B cell (primary cell): ENCODE results near the gene CARD10. TPM values are rescaled to one million over a fixed set of nuclear protein-coding genes. Genes with fewer than 3 reads are reported as not detected.

Experiments used
- ATAC-seq: fragments of 200-7000 bp; cut with Tn5 transposase; one replicate; pipeline ENCODE4 v1.10.0; 2021; ENCODE audit warnings: low read depth, mild to moderate bottlenecking, moderate number of reproducible peaks, moderate library complexity
- CTCF ChIA-PET: fragments of 350-600 bp; sonication (Branson Sonifier 250); formaldehyde crosslinking; loops from one replicate; lab custom pipeline; 2021; ENCODE audit warnings: antibody characterized with exemption, inconsistent platforms; lab: Charles Lee
- POLR2A ChIA-PET: fragments of 350-600 bp; sonication (Branson Sonifier 250); formaldehyde crosslinking; loops from one replicate; lab custom pipeline; 2021; ENCODE audit warnings: antibody characterized with exemption; lab: Charles Lee
- DNase-seq: peaks from one replicate; pipeline ENCODE4 v3.0.0; 2013
- H2AFZ ChIP-seq: 2 replicates; pipeline ENCODE4 v1.6.1; 2012; ENCODE audit warnings: mild to moderate bottlenecking, low read depth, low read length; ENCODE audit not compliant: insufficient read depth, poor library complexity, severe bottlenecking
- H3K27ac ChIP-seq, 2 donors: 1 replicate in 1 of 2; 2 replicates in 1 of 2; pipeline ENCODE4 v1.5.1; 2012 to 2013; ENCODE audit warnings: low read length in 2 of 2, mild to moderate bottlenecking in 2 of 2, moderate library complexity in 1 of 2
- H3K27me3 ChIP-seq, 4 experiments: fragments of 200-600 bp in 1 of 4; sonication (generic) in 1 of 4; replicated peaks in 1 of 4; 1 replicate in 2 of 4; 2 replicates in 2 of 4; pipeline versions ENCODE4 v1.6.1 to v1.7.0; 2013 to 2016; ENCODE audit warnings: low read length in 3 of 4, mild to moderate bottlenecking in 2 of 4, mixed read lengths in 1 of 4, moderate library complexity in 1 of 4; ENCODE audit not compliant: insufficient read depth in 4 of 4, control insufficient read depth in 3 of 4; ENCODE audit errors: control extremely low read depth in 1 of 4
- H3K36me3 ChIP-seq, 2 experiments: replicated peaks in 1 of 2; 1 replicate in 1 of 2; 2 replicates in 1 of 2; pipeline versions ENCODE4 v1.6.1 to v1.7.1; 2013; ENCODE audit warnings: low read length in 1 of 2; ENCODE audit not compliant: insufficient read depth in 2 of 2, control insufficient read depth in 1 of 2; ENCODE audit errors: control extremely low read depth in 1 of 2, extremely low read depth in 1 of 2
- H3K4me1 ChIP-seq, 2 donors: fragments of 200-600 bp in 1 of 2; sonication (generic) in 1 of 2; 1 replicate in 1 of 2; 2 replicates in 1 of 2; pipeline versions ENCODE4 v1.5.1 to v1.6.1; 2013 to 2017; ENCODE audit warnings: low read length in 2 of 2; ENCODE audit not compliant: control insufficient read depth in 2 of 2, insufficient read depth in 2 of 2
- H3K4me2 ChIP-seq: replicated peaks from 2 replicates; pipeline ENCODE3; 2012; ENCODE audit warnings: mild to moderate bottlenecking, low read depth, low read length; ENCODE audit not compliant: poor library complexity, severe bottlenecking
- H3K4me3 ChIP-seq, 5 experiments: fragments of 200-600 bp in 1 of 5; sonication (generic) in 1 of 5; 1 replicate in 3 of 5; 2 replicates in 2 of 5; pipeline versions ENCODE4 v1.5.1 to v1.7.0; 2011 to 2016; ENCODE audit warnings: low read length in 4 of 5, mild to moderate bottlenecking in 4 of 5, low read depth in 2 of 5, control low read depth in 1 of 5, moderate library complexity in 1 of 5; ENCODE audit not compliant: insufficient read depth in 1 of 5; ENCODE audit errors: control extremely low read depth in 1 of 5, extremely low read depth in 1 of 5
- H3K79me2 ChIP-seq: fragments of 200-600 bp; sonication (generic); one replicate; pipeline ENCODE4 v1.6.0; 2016; ENCODE audit warnings: low read length; ENCODE audit not compliant: control insufficient read depth, insufficient read depth
- H3K9ac ChIP-seq: fragments of 200-600 bp; sonication (generic); 2 replicates; pipeline ENCODE4 v1.6.1; 2017; ENCODE audit warnings: mild to moderate bottlenecking, low read length, moderate library complexity
- H3K9me3 ChIP-seq, 3 donors: one replicate each; pipeline versions ENCODE4 v1.6.1 to v1.7.1; 2013; ENCODE audit warnings: low read length in 2 of 3; ENCODE audit not compliant: control insufficient read depth in 2 of 3, insufficient read depth in 1 of 3; ENCODE audit errors: control extremely low read depth in 1 of 3
- H4K20me1 ChIP-seq: 2 replicates; pipeline ENCODE4 v1.6.0; 2012; ENCODE audit warnings: mild to moderate bottlenecking, low read length; ENCODE audit not compliant: insufficient read depth, control insufficient read depth, poor library complexity, severe bottlenecking
- H3K27ac Mint-ChIP-seq: one replicate; pipeline ENCODE4 v1.8.0; 2021; ENCODE audit warnings: mixed read lengths
- H3K27me3 Mint-ChIP-seq: one replicate; pipeline ENCODE4 v1.8.0; 2021; ENCODE audit warnings: mixed read lengths
- H3K4me1 Mint-ChIP-seq: one replicate; pipeline ENCODE4 v1.8.0; 2021; ENCODE audit warnings: mixed read lengths
- H3K4me3 Mint-ChIP-seq: one replicate; pipeline ENCODE4 v1.8.0; 2021; ENCODE audit warnings: mixed read lengths
- H3K9me3 Mint-ChIP-seq: one replicate; pipeline ENCODE4 v1.8.0; 2022; ENCODE audit warnings: mixed read lengths; ENCODE audit not compliant: insufficient read depth
- CTCF ChIP-seq: fragments of 200-600 bp; IDR thresholded peaks from one replicate; pipeline ENCODE4 v1.8.0; 2022; ENCODE audit warnings: antibody characterized with exemption, mild to moderate bottlenecking
- EZH2 ChIP-seq: IDR thresholded peaks from 2 replicates; pipeline ENCODE4 v1.6.1; 2012; ENCODE audit warnings: borderline replicate concordance, low read depth, mild to moderate bottlenecking, moderate library complexity, low read length; ENCODE audit not compliant: insufficient read depth, poor library complexity, severe bottlenecking
- WGBS: methylation state at CpG from one replicate; pipeline ENCODE4 v1.1.5; 2013; ENCODE audit warnings: missing lambda C conversion rate; ENCODE audit not compliant: insufficient coverage; 5-methylcytosine and 5-hydroxymethylcytosine counted together
- intact Hi-C: fragments of 100-400 bp; cut with micrococcal nuclease; formaldehyde crosslinking; loops from one replicate; pipeline ENCODE4 v1.10.0; 2022
- polyA plus RNA-seq: library from polyadenylated mRNA; depleted of rRNA; stranded (reverse); fragments of >200 nt; gene quantifications from 2 replicates; pipeline ENCODE4 v1.2.3, GENCODE V29; 2012
- total RNA-seq, 2 donors: library from RNA; stranded (reverse); fragments of 120-200 nt in 1 of 2; gene quantifications; 1 replicate in 1 of 2; 2 replicates in 1 of 2; pipeline versions ENCODE4 v1.2.3 to v1.2.4, GENCODE V29; 2013 to 2022

The CARD10 gene
- total and polyA plus RNA-seq, 2 donors (not counting 1 experiment from before 2014, with no cell fraction given): not detected

GRCh38 chr22:37538590-37539357, 19.6 kb upstream of the CARD10 start:
- peaks cover 24% of the 10 kb centered on the region for H3K4me1 Mint-ChIP-seq
- Histone ChIP-seq H2AFZ (peak overlapping the region; percentile 22), H3K27me3 (peaks cover 0 to 6% (median under 1%) of the 10 kb centered on the region in 4 experiments), H3K79me2 (no peaks in the 10 kb centered on the region), H3K4me1 (peaks cover 20 to 29% of the 10 kb centered on the region in 2 donors), H3K27ac (no peak overlapping the region), H3K36me3 (no peaks in the 10 kb centered on the region), H3K4me2 (peak overlapping the region; percentile 31), H3K4me3 (no peak overlapping the region), H4K20me1 (no peaks in the 10 kb centered on the region), H3K9ac (no peak overlapping the region), H3K9me3 (no peaks in the 10 kb centered on the region)
- intact Hi-C loops: loop anchor here (1.0 to 2.0 kb wide), 3 partner anchors 29 to 324 kb away; no protein-coding TSS in a partner anchor
- WGBS: 26% methylated on average over 13 of the region's 20 CpGs
- CTCF ChIA-PET: interaction anchor here (0.7 to 8.0 kb wide), 18 partner anchors 9 to 325 kb away, joined by 3 to 278 read pairs (median 6); partner anchors contain the start of genes CDC42EP1, GGA1, LGALS2 and PDXP
- peak overlapping the region; percentile 21 for H3K27ac Mint-ChIP-seq
- peak overlapping the region; percentile 32 for H3K4me3 Mint-ChIP-seq
- no peaks in the 10 kb centered on the region for H3K9me3 Mint-ChIP-seq
- ATAC-seq (peak; percentile 100), DNase-seq (peak; percentile 90)
- no peak for TF ChIP-seq EZH2
- peak; percentile 98 for TF ChIP-seq CTCF
- peaks cover 22% of the 10 kb centered on the region for H3K27me3 Mint-ChIP-seq
- POLR2A ChIA-PET: interaction anchor here (1.0 kb wide), 2 partner anchors 28 to 54 kb away, joined by 4 read pairs; no protein-coding TSS in a partner anchor

- peaks cover 13% of the 10 kb centered on the region for H3K27me3 Mint-ChIP-seq
- Histone ChIP-seq H3K4me2 (no peak overlapping the region), H3K27me3 (peaks cover 0 to under 1% (median 0%) of the 10 kb centered on the region in 4 experiments), H3K79me2 (no peaks in the 10 kb centered on the region), H2AFZ (no peak overlapping the region), H3K4me1 (peaks cover 17 to 21% of the 10 kb centered on the region in 2 donors), H3K9me3 (no peaks in the 10 kb centered on the region), H3K4me3 (no peak overlapping the region), H3K9ac (no peak overlapping the region), H4K20me1 (no peaks in the 10 kb centered on the region), H3K27ac (no peak overlapping the region), H3K36me3 (no peaks in the 10 kb centered on the region)
- peaks cover 19% of the 10 kb centered on the region for H3K4me1 Mint-ChIP-seq
- no peaks in the 10 kb centered on the region for H3K9me3 Mint-ChIP-seq
- intact Hi-C loops: no loop called here
- DNase-seq (no peak), ATAC-seq (no peak)
- WGBS: 74% methylated on average over 3 of the region's 6 CpGs
- ChIA-PET CTCF (no interaction called here), POLR2A (no interaction called here)
- no peak overlapping the region for H3K27ac Mint-ChIP-seq
- no peak for TF ChIP-seq CTCF
- no peak for TF ChIP-seq EZH2
- H3K4me3 Mint-ChIP-seq: no peak overlapping the region
Measured at GRCh38 chr22:37535159-37535558, 15.9 kb upstream of the CARD10 start.
